Activated CD8-positive, alpha-beta memory T cell treated with anti-CD3 and anti-CD28 coated beads for 24 hours (primary cell): ENCODE data around the gene MAGEL2.
A peak's percentile ranks its signal among the peaks of the same experiment; 100 is the strongest.

Source experiments
- DNase-seq: peaks from one replicate; pipeline ENCODE4 v3.0.0-alpha.2; 2020

MAGEL2 gene

DNA sequence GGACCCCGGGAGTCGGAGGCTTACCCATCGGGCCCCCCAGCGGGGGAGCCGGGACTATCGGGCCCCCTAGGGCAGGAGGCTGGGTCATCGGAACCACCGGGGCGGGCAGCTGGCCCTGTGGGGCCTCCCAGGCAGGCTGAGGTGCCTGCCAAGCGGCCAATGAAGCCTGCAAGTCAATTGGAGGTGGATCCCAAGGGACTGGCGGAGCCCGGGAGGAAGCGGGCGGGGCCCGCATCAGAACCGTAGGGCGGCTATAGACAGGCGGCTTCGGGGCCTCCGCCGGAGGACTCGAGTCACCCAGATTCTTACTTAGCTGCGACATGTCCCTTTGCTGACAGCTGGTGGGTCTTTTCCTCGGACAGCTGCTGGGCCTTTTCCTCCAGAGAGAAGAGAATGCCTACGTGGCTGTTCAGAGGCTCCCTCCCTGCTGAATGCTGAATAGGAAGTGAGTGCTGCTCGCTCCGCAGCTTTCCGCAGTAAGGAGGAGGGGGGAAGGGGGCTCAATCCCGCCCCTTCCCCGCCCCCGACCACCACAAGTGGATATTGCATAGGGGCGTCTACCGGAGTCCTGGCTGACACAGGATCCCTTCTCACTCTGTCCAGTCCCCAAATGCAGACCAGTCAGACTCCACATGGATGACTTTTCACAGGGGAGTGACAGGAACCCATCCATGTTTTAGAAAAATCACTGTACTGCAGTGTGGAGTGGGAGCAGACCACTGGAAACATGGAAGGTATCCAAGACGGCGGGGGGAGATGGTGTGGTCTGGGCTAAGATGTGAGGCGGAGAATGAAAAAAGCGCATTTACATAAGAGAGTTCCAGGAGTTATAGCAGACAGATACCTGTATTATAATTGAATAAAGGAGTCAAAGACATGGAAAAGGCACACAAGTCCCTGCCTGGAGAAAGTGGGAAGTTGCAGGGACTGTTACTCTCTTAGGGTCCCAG is at the start of gene MAGEL2:
Gene MAGEL2, minus strand, starts transcription at position 447 of the 950 bp plus-strand sequence. Its CDS starts 125 bp downstream, at position 322.
- no peak for DNase-seq

DNA sequence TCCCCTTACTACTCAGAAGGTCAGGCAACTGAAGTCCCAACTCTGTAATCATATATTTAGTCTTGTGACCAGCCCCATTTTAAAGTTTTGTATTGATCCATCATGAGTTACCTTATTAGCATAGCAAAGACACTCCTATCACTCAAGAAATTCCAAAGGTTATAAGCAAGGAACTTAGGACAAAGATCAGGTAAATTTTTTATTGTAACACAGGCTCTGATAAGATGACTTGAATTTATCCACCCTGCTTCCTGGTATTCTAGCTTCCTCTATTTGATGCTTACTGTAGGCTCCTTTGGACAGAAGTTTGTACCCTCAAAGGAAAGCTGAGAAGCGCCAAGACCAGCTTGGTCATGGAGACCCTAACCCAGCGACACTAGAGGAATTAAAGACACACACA is 47.6 kb upstream of the MAGEL2 start:
- DNase-seq: no peak

DNA sequence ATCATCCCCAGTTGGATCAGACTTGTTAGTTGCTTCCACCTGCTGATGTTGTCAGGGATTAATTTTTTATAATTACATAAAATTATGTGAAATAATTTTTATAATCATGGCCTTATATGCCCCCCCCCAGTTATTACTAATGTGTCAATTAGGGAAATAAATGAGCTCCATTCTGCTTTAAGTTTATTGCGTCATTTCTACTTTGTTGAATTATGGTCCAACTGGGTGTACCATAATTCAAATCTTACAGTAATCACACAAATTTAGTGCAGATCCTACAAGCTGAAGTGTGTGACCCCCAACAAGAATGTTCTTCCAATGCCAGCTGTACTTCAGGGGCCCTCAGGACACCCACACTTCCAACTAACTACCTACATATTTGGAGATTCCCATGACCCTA is 46.9 kb upstream of the MAGEL2 start:
- DNase-seq: no peak

DNA sequence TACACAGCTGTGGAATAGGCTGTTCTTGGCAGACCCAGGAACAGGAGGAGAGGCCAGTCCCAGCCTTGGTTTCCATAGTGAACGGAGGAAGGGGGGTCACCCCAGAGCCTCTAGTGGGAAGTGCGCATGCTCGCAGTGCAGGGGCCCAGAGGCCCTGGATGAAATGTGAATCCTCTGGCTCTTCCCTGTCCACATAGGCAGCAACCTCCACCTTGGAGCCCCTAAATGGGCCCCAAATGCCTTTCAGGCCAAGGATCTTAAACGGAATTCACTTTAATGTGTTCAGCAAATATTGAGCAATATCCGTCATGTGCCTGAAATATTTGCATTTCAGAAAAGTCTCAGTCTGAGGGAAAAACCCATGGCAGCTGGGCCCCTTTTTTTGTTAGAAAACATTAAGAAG is 42.8 kb upstream of the MAGEL2 start:
- no peak for DNase-seq

DNA sequence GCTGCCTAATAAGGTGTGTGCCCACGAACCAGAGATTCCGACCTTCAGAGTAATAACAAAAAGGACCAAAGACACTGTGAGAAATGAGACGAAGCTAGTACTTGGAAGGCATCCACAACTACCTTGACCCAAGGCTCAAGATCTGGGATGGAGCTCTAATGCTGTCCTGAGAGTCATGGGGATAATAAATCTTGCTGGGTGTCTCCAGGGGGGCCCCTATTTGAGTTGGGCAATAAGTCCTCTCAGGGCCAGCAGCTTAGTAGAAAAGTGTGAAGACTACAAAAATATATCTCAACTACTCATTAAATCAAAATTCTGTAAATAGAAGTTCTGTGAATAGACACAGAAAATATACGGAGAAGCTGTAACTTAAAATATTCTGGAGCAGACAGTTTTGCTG is 42.3 kb upstream of the MAGEL2 start:
- no peak for DNase-seq

DNA sequence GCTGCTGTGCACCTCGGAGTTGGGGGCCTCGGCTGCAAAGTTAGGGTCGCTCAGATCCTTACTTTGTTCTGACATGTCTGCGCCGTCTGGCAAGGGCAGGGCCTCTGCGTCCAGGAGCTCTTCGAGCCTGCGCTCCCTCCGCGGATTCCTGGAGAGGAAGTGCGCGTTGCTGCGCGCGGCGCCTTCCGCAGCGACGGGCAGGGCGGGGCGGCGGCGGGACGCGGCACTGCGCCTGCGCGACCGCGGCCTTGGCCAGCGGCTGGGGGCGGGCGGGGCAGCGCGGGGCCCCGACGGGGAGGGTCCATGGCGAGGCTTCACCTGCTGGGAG is 39.4 kb upstream of the MAGEL2 start, which contains the start of gene NDN:
Gene NDN, minus strand, starts transcription at position 163 of the 328 bp plus-strand sequence. Its CDS starts 88 bp downstream, at position 75.
- DNase-seq: no peak

DNA sequence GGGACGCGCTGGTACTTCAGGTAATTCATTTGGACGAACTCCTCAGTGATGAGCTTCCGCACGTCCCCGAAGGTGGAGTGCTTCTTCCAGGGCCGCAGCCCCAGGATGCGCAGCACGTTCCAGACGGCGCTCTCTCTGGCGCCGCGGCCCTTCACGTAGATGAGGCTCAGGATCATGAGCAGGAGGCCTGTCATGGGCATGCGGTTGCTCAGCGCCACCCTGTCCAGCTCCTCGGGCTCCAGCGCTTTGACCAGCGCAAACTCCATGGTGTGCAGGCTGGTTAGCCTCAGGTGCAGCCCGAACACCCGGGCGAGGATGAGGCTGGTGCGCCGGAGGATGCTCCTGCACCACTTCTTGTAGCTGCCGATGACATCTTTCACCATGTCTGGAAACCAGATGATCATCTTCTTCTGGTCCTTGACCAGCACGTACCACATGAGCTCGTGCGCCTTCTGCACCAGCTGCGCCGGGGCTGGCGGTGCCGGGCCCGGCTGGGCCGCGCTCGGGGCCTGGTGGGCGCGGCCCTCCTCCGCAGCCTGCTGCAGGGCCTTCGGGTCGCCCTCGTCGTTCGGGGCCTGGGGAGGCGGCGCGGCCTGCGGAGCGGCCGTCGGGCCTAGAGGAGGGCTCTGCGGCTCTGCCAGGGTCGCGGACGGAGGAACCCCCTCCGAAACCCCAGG is 38.9 kb upstream of the MAGEL2 start:
- no peak for DNase-seq

DNA sequence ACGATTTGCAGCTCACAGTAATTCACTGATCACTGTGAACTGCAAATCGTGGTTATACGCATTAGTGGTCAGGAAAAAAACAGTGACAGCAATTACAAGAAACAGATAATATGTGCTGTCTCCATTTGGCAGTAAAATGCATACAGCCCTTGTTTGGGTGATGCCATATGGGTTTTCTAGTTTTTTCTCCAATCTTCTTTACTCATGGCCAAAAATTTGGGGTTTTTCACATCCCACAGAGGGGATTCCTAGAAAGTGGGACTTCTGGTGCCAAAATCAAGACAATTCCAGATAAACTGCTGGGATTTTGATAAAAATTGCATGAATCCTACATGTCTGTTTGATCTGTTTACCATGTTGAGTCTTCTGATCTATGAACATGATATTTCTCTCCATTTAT is 23.8 kb upstream of the MAGEL2 start:
- no peak for DNase-seq

DNA sequence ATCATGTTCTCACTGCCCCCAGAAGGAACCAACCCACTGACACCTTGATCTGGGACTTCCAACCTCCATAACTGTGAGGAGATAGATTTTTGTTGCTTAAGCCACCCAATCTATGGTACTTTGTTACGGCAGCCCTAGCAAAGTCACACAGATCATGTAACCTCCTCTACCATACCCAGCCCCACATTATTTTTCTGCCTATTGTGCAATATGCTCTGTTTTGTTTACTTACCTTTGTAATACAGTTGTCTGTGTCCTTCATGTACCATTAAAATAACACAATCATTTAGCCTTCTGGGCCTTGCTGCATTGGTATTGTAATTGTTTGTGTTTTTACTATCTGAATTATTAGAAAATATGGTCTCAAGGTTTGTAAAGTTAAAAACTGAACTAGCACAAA is 23.3 kb upstream of the MAGEL2 start:
- DNase-seq: no peak

DNA sequence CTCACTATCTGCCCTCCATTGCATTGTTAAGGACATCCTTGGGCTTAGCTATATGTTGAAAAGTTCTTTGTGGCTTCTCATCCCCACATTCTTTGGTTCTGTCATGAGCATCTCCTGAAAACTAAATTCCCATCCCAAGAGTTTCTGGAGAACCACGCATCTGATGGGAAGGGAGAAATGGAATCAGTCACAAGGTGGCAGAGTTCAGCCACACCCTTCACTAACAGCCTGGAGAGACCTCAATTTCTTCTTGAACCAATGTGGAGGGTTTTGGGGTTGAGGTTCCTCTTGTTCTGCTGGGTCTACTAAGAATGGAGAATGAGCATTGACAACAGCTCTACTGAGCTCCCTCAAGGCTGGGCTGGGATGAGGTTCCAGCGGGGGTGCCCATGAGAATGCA is 15.6 kb upstream of the MAGEL2 start:
- DNase-seq: no peak

DNA sequence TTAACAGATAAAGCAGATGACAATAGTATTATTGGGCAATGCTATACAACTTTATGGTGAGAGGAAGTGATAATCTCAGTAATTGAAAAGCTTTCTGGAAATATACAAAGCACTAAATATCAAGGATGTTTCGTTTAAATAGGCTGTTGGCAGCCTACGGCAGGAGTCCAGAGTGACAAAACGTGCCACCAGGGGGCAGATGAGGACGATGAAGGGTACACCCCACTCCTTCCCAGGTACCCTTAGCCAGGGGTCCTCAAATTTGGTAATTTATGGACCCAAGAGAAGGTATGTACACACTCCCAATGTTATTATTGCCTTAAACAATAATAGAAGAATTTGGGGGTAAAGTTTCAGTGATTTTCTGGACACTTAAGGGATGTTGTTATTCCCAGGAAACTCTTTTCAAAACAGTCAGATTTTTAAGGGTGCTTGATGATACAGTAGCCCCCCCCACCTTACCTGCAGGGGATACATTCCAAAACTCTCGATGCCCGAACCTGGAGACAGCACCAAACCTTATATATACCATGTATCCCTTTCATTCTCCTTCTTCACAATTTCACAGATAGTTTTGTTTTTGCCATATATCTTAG is 1.4 kb upstream of the MAGEL2 start:
- DNase-seq: no peak

DNA sequence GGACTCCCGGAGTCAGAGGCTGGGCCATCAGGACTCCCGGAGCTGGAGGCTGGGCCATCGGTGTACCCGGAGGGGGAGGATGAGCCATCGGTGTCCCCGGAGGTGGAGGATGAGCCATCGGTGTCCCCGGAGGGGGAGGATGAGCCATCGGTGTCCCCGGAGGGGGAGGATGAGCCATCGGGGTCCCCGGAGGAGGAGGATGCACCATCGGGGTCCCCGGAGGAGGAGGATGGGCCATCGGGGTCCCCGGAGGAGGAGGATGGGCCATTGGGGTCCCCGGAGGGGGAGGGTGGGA is 719 bp downstream of the MAGEL2 start:
- DNase-seq: no peak

DNA sequence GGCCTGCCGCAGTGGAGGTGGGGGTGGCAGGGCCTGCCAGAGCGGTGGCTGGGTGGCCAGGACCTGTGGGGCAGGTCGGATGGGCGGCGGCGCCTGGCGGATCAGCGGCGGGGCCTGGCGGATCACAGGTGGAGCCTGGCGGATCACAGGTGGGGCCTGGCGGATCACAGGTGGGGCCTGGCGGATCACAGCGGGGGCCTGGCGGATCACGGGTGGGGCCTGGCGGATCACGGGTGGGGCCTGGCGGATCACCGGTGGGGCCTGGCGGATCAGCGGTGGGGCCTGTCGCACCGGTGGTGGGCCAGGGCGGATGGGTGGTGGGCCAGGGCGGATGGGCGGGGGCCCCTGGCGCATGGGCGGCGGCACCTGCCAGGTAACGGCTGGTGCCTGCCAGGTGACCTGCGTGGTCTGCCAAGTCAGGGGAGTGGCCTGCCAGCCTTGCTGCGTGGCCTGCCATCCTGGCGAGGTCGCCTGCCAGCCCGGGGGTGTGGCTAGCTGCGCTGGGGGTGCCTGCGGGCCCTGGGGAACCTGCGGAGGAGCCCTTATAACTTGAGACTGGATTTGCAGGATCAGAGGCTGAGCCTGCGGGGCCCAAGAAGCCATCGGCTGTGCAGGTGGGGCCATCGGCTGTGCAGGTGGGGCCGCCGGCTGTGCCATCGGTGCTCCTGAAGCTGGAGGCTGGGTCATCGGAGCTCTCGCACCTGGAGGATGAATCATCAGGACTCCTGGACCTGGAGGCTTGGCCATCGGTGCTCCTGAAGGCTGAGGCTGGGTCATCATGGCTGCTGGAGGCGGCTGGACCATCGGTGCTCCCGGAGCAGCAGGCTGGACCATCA is 1.3 kb downstream of the MAGEL2 start:
- DNase-seq: no peak

DNA sequence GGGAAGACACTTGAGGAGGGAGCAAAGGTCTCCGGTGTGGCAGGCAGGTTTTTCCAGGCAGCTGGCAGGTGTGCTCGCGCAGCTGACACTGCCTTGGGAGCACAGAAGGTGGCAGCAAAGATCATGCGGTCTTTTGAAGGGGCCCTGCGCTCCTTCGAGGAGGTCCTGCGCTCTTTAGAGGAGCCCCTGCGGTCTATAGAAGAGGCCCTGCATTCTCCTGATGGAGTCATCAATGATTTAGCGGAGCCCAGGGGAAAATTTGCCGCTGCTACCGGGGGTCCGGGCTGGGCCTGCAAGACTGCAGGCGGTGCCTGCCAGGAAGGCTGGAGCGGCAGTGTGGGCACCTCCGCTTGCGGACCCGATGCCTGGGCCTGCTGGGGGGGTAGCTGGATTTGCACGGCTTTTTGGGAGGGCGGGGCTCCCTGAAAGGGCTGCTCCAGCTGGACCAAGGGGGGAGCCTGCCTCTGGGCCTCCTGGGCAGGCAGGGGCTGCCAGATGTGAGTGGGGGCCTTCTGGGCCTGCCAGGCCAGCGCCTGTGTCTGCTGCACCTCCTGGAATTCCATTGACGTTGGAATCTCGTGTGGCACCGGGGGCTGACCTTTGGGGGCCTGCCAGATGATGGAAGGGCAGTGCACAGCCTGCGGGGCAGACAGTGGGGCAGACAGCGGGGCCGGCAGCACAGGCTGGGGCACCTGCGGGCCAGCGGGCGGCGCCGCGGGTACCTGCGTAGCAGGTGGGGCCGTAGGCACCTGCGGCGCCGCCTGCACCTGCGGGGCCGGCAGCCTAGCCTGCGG is 2.1 kb downstream of the MAGEL2 start:
- no peak for DNase-seq

DNA sequence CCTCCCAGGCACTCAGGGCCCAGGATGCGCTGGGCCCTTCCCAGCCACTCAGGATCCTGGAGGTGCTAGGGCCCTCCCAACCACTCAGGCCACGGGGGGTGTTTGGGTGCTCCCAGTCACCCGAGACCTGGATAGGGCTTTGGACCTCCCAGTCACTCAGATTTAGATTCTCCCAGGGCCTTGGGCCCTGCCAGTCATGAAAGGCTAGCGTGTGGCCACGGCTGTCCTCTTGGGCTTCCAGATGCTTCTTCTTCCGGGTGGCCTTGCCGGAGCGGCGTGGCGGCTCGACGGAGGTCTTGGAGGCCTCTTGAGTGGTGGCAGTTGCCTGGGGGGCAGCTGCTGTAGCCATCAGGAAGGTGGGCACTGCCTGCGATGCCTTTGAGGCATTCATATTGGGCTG is 2.8 kb downstream of the MAGEL2 start:
- no peak for DNase-seq

DNA sequence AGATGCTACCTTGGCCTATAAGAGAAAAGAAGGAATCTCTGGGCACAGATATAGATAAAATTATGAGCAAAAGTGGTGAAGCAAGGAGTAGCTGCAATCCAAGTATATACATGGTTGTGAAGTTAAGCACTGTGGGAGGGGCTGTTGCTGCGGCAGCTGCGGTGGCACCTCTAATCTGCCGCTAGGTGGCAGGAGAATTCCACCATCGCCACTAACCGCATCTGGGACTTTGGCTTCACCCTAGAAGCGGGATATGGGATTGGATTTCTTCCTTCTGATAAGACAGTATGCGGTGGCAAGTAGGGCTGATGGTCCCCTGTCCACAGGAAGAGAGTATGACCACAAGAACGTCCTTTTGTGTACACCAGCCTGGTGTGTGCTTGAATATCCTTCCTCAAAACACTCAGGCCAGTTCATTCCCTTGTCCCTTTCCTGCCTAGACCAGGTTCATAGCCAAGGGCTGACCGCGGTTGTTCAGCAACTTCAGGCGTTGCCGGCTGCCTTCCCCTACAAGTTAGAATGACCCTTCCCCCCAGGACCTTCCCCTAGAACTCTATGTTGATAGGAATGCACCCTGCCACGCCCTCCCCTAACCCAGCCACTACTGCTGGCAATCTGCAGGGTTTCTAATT is 5.1 kb downstream of the MAGEL2 start:
- peak; percentile 64 for DNase-seq

DNA sequence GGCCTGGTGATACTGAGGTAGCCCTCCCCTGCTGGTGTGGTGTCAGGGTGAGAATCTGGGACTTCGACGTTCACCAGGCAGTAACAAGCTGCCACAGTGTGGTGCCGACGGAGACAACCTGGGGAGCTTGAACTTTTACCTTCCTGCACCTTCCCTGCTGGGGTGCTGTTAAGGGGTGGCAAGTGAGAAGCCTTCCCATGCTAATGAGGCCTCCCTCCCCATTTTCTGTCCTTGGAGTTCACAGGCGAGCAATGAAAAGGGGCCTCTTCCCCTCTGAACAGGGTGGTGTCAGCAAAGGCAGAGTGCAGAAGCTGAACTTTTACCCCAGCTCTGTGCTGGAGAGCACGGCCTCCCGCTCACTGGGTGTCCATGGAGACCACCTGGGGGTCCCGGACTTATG is 13.5 kb downstream of the MAGEL2 start:
- DNase-seq: no peak

DNA sequence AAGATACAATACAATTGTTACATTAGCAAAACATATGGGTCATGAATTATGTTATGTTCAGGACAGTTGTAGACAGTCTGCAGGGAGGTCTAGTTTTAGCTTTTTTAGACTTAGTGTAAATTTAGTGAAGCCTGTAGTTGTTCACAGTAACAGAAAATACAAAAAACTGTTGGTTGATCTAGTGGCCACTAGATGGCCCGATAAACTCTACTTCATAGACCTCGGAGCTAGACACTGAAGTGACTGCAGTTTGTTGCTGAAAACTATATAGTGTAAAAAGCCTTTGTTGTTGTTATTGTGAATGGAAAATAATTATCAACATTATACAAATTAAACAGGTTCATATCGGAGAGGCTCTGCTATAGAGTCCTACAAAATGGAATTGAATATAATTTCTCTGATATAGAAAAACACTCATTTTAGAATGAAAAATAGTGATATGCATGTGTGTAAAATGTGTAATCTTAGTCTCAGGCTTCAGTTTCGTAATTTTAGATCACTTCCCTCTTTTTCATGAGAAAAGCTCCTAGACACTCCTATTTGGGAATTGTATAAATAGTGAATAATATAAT is 18.3 kb downstream of the MAGEL2 start:
- no peak for DNase-seq

DNA sequence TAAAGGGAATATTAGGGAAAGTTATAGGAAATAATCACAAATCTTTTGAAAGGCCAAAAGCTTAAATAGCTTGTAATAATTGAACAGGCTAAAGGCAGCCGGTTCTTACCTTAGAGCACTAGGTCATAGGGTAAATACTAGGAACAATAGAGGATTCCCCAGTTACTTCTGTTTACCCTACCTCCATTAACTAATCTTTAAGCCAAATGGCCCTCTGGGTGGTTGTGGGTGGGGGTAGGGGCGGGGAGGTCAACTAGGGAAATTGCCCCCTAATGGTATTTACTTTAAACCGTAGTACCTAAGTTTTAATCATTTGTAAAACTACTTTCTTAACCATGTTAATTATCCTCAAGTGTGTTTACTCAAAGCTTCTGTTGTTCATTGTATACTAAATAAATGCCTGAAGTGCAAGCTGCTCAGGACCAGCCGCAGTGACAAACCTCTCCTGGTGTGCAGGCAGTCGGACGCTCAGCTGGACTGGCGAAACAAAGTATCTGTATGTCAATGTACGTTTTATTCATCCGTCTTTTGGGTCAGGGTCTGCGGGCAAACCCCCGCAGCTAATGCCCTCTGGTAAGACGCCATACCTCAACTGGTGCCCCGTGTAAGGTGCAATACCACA is 18.9 kb downstream of the MAGEL2 start:
- no peak for DNase-seq

DNA sequence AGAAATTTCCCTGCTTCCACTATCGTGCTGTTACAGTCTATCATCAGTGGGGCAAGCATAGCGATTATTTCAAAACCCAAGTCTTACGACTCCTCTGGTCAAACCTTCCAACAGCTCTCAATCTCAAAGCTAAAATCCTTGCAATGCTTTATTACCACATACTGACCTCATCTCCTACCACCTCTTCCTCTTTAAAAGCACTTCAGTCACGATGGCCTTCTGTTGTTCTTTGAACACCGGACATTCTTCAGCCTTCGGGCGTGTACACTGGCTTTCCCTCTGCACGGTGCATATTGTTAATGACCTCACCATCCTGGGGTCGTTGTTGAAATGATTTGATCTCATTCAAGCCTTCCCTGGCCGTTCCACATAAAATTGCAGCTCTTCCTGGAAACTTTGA is 31.1 kb downstream of the MAGEL2 start:
- DNase-seq: no peak

DNA sequence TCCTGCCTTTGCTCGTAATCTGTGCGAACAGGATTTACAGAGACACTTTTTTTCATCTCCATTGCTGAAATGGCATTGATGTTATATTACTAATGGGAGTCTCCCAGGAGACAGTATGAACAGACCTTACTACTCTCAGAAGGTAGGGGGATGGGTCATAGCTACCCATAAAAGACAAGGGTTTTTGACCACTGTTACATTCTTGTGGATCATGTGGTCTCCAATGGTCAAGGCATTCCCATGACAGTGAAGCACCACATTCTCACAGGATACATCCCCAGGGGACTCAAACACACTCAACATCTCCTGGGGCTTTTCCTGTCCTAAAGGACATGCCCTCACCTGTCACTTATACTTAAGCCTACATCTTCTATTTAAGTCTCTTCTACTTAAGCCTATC is 41.4 kb downstream of the MAGEL2 start:
- DNase-seq: no peak
